GM19240 (cell line): ENCODE data around the gene PLCB1.
"Not testable (repeated sequence)": the region's sequence is repeated elsewhere in the genome, so short reads cannot be mapped to it uniquely, and the experiment has no call there.

ENCODE experiments used
- DNase-seq: peaks from one replicate; pipeline ENCODE4 v3.0.0; 2011; ENCODE audit warnings: low spot score; ENCODE audit not compliant: insufficient read length

PLCB1 gene

GRCh38 chr20:8583012-8583565 lies 451.0 kb downstream of the PLCB1 start:
- DNase-seq: no peak

- no peak for DNase-seq
Measured at GRCh38 chr20:8583566-8584043, 451.5 kb downstream of the PLCB1 start.

- no peak for DNase-seq
Measured at GRCh38 chr20:8587251-8587650, 455.2 kb downstream of the PLCB1 start.

- DNase-seq: no peak
Measured at GRCh38 chr20:8587810-8588209, 455.7 kb downstream of the PLCB1 start.

GRCh38 chr20:8589956-8590355 lies 457.9 kb downstream of the PLCB1 start:
- DNase-seq: no peak

- DNase-seq: not testable (repeated sequence)
Measured at GRCh38 chr20:8600910-8601541, 469.0 kb downstream of the PLCB1 start.

- DNase-seq: no peak
Measured at GRCh38 chr20:8601542-8601912, 469.5 kb downstream of the PLCB1 start.

- DNase-seq: no peak
Measured at GRCh38 chr20:8602389-8603116, 470.5 kb downstream of the PLCB1 start.

GRCh38 chr20:8608470-8608869 lies 476.4 kb downstream of the PLCB1 start:
- DNase-seq: no peak

- no peak for DNase-seq
Measured at GRCh38 chr20:8616792-8617191, 484.7 kb downstream of the PLCB1 start.

- no peak for DNase-seq
Measured at GRCh38 chr20:8621001-8621400, 488.9 kb downstream of the PLCB1 start.

GRCh38 chr20:8624046-8624445 lies 492.0 kb downstream of the PLCB1 start:
- DNase-seq: no peak

GRCh38 chr20:8624616-8625015 lies 492.6 kb downstream of the PLCB1 start:
- no peak for DNase-seq

- DNase-seq: no peak
Measured at GRCh38 chr20:8627340-8628004, 495.4 kb downstream of the PLCB1 start.

- no peak for DNase-seq
Measured at GRCh38 chr20:8631271-8631670, 499.2 kb downstream of the PLCB1 start.

GRCh38 chr20:8633366-8633765 lies 501.3 kb downstream of the PLCB1 start:
- DNase-seq: no peak

GRCh38 chr20:8635048-8635572 lies 503.0 kb downstream of the PLCB1 start:
- no peak for DNase-seq

GRCh38 chr20:8635837-8636236 lies 503.8 kb downstream of the PLCB1 start:
- no peak for DNase-seq

- DNase-seq: no peak
Measured at GRCh38 chr20:8639112-8639778, 507.2 kb downstream of the PLCB1 start.

GRCh38 chr20:8640461-8640860 lies 508.4 kb downstream of the PLCB1 start:
- DNase-seq: no peak

GRCh38 chr20:8642247-8642646 lies 510.2 kb downstream of the PLCB1 start:
- DNase-seq: no peak
